Karpas-422 (cell line): ENCODE data around the gene ANKRD52. TPM values are rescaled to one million over a fixed set of nuclear protein-coding genes. Genes with fewer than 3 reads are reported as not detected.
A peak's percentile ranks its signal among the peaks of the same experiment; 100 is the strongest.

ENCODE experiments used
- DNase-seq: peaks from one replicate; pipeline ENCODE4 v3.0.0-alpha.2; 2015
- H2AFZ ChIP-seq: fragments of 200-600 bp; sonication (generic); 2 replicates; pipeline ENCODE4 v1.6.1; 2014; ENCODE audit warnings: antibody characterized with exemption, low read length, mixed read lengths
- H3K27ac ChIP-seq: fragments of 200-600 bp; sonication (generic); 2 replicates; pipeline ENCODE4 v1.5.1; 2014; ENCODE audit warnings: mild to moderate bottlenecking, low read length, moderate library complexity
- H3K27me3 ChIP-seq: fragments of 200-600 bp; sonication (generic); 2 replicates; pipeline ENCODE4 v1.6.1; 2014; ENCODE audit warnings: low read length, mixed read lengths
- H3K36me3 ChIP-seq: fragments of 200-600 bp; sonication (generic); 2 replicates; pipeline ENCODE4 v1.6.1; 2014; ENCODE audit warnings: low read length, mixed read lengths; ENCODE audit not compliant: insufficient read depth
- H3K4me1 ChIP-seq: fragments of 200-600 bp; sonication (generic); 2 replicates; pipeline ENCODE4 v1.6.1; 2014; ENCODE audit warnings: mild to moderate bottlenecking, low read length, mixed read lengths
- H3K4me2 ChIP-seq: fragments of 200-600 bp; sonication (generic); 2 replicates; pipeline ENCODE4 v1.6.1; 2014; ENCODE audit warnings: low read length, low read depth, mild to moderate bottlenecking; ENCODE audit not compliant: poor library complexity, severe bottlenecking
- H3K4me3 ChIP-seq: fragments of 200-600 bp; sonication (generic); 2 replicates; pipeline ENCODE4 v1.5.1; 2014; ENCODE audit warnings: mild to moderate bottlenecking, antibody characterized with exemption, low read length, mixed read lengths
- H3K79me2 ChIP-seq: fragments of 200-600 bp; sonication (generic); 2 replicates; pipeline ENCODE4 v1.6.1; 2014; ENCODE audit warnings: mild to moderate bottlenecking, low read length, mixed read lengths
- H3K9ac ChIP-seq: fragments of 200-600 bp; sonication (generic); 2 replicates; pipeline ENCODE4 v1.6.0; 2014; ENCODE audit warnings: low read length
- H3K9me2 ChIP-seq: fragments of 200-600 bp; sonication (generic), shearing (Covaris generic); replicated peaks from 2 replicates; pipeline ENCODE4 v1.6.0; 2014; ENCODE audit warnings: mild to moderate bottlenecking, low read length, moderate library complexity; ENCODE audit not compliant: insufficient read depth
- H3K9me3 ChIP-seq: fragments of 300-700, 200-600 bp; sonication (generic); 2 replicates; pipeline ENCODE4 v1.6.1; 2014; ENCODE audit warnings: low read length, mixed read lengths
- H4K20me1 ChIP-seq: fragments of 200-600 bp; sonication (generic); 2 replicates; pipeline ENCODE4 v1.6.1; 2014; ENCODE audit warnings: mild to moderate bottlenecking, antibody characterized with exemption, low read length, low read depth; ENCODE audit not compliant: insufficient read depth
- total RNA-seq: library from RNA; depleted of rRNA; stranded (reverse); fragments of >200 nt; shearing (Covaris generic); gene quantifications from 2 replicates; pipeline ENCODE4 v1.2.3, GENCODE V29; 2014; ENCODE audit warnings: low replicate concordance

The ANKRD52 gene
- total RNA-seq, 1 experiment from 2014 or later, result 14.3 TPM

GRCh38 chr12:56230432-56231183 lies 27.6 kb downstream of the ANKRD52 start:
- peak; percentile 41 for DNase-seq

GRCh38 chr12:56229916-56230431 lies 28.2 kb downstream of the ANKRD52 start, which contains the start of gene SLC39A5:
SLC39A5 (plus strand) TSS chr12:56230051; CDS start chr12:56231275, 1,224 bp downstream.
- H3K79me2 ChIP-seq, result peaks cover 4% of the 10 kb centered on the region
- H3K4me2 ChIP-seq, result no peak within 1 kb of the TSS
- no peaks in the 10 kb centered on the region for H4K20me1 ChIP-seq
- no peaks in the 10 kb centered on the region for H3K9me3 ChIP-seq
- H3K27me3 ChIP-seq, result no peaks in the 10 kb centered on the region
- no peak within 1 kb of the TSS for H3K27ac ChIP-seq
- H3K36me3 ChIP-seq, result 0 out of 2 replicates have a peak, but pooled peaks cover 3% of the 10 kb centered on the region
- no peak within 1 kb of the TSS for H3K4me3 ChIP-seq
- no peak within 1 kb of the TSS for H3K9ac ChIP-seq
- no peaks in the 10 kb centered on the region for H3K9me2 ChIP-seq
- H2AFZ ChIP-seq, result no peak within 1 kb of the TSS
- peak; percentile 42 for DNase-seq
- peaks cover 7% of the 10 kb centered on the region for H3K4me1 ChIP-seq

More at GRCh38 chr12:56230432-56231183, 27.6 kb downstream of the ANKRD52 start:
- no peak overlapping the region for H3K4me3 ChIP-seq
- no peaks in the 10 kb centered on the region for H3K27me3 ChIP-seq
- peaks cover under 1% of the 10 kb centered on the region; the same call in 1 of the 2 replicates for H3K4me1 ChIP-seq
- H2AFZ ChIP-seq, result no peak overlapping the region
- H3K9ac ChIP-seq, result no peak overlapping the region
- no peaks in the 10 kb centered on the region for H3K9me2 ChIP-seq
- no peak overlapping the region for H3K4me2 ChIP-seq
- H3K79me2 ChIP-seq, result no peaks in the 10 kb centered on the region; the same call in 1 of the 2 replicates
- H4K20me1 ChIP-seq, result no peaks in the 10 kb centered on the region
- H3K9me3 ChIP-seq, result no peaks in the 10 kb centered on the region
- H3K36me3 ChIP-seq, result 0 out of 2 replicates have a peak, but pooled peaks cover 3% of the 10 kb centered on the region
- no peak overlapping the region for H3K27ac ChIP-seq

GRCh38 chr12:56229082-56229481 lies 29.1 kb downstream of the ANKRD52 start:
- H3K4me3 ChIP-seq, result no peak overlapping the region
- no peak overlapping the region for H3K9ac ChIP-seq
- no peak overlapping the region for H3K27ac ChIP-seq
- no peaks in the 10 kb centered on the region for H3K9me3 ChIP-seq
- no peaks in the 10 kb centered on the region for H3K9me2 ChIP-seq
- H3K4me2 ChIP-seq, result no peak overlapping the region
- H3K79me2 ChIP-seq, result peaks cover 11% of the 10 kb centered on the region
- peaks cover 10% of the 10 kb centered on the region for H3K4me1 ChIP-seq
- no peak overlapping the region for H2AFZ ChIP-seq
- H3K36me3 ChIP-seq, result 0 out of 2 replicates have a peak, but pooled peaks cover 3% of the 10 kb centered on the region
- no peaks in the 10 kb centered on the region for H3K27me3 ChIP-seq
- no peaks in the 10 kb centered on the region for H4K20me1 ChIP-seq
- DNase-seq, result peak; percentile 29

- Histone ChIP-seq H3K4me3 (peak overlapping the region; percentile 93), H2AFZ (no peak overlapping the region), H3K9ac (peak overlapping the region; percentile 91)
Observed at GRCh38 chr12:56224954-56225353, 33.2 kb downstream of the ANKRD52 start.

GRCh38 chr12:56224102-56224701 lies 34.0 kb downstream of the ANKRD52 start, which contains the start of gene NABP2:
NABP2 (plus strand) TSS chr12:56224342; CDS start chr12:56224857, 515 bp downstream.
- H4K20me1 ChIP-seq, result no peaks in the 10 kb centered on the region
- peak within 1 kb of the TSS; percentile 32 for H3K27ac ChIP-seq
- H3K36me3 ChIP-seq, result 0 out of 2 replicates have a peak, but pooled peaks cover 3% of the 10 kb centered on the region
- H3K4me3 ChIP-seq, result peak within 1 kb of the TSS; percentile 93
- H3K4me1 ChIP-seq, result peaks cover 37% of the 10 kb centered on the region
- H3K9me3 ChIP-seq, result no peaks in the 10 kb centered on the region
- H3K9me2 ChIP-seq, result no peaks in the 10 kb centered on the region
- H3K79me2 ChIP-seq, result peaks cover 41% of the 10 kb centered on the region
- H3K27me3 ChIP-seq, result no peaks in the 10 kb centered on the region
- peak within 1 kb of the TSS; percentile 95 for H3K4me2 ChIP-seq
- peak within 1 kb of the TSS; percentile 91 for H3K9ac ChIP-seq
- peak; percentile 98 for DNase-seq
- H2AFZ ChIP-seq, result peak within 1 kb of the TSS; percentile 76

More at GRCh38 chr12:56224954-56225353, 33.2 kb downstream of the ANKRD52 start:
- H3K27ac ChIP-seq, result no peak overlapping the region
- DNase-seq, result no peak
- H3K27me3 ChIP-seq, result no peaks in the 10 kb centered on the region
- no peaks in the 10 kb centered on the region for H4K20me1 ChIP-seq
- peaks cover 37% of the 10 kb centered on the region for H3K4me1 ChIP-seq
- no peaks in the 10 kb centered on the region for H3K9me3 ChIP-seq
- no peaks in the 10 kb centered on the region for H3K9me2 ChIP-seq
- peaks cover 34% of the 10 kb centered on the region for H3K79me2 ChIP-seq
- H3K36me3 ChIP-seq, result 0 out of 2 replicates have a peak, but pooled peaks cover 3% of the 10 kb centered on the region
- H3K4me2 ChIP-seq, result peak overlapping the region; percentile 95

GRCh38 chr12:56223571-56224101 lies 34.5 kb downstream of the ANKRD52 start:
- Histone ChIP-seq H3K79me2 (peaks cover 41% of the 10 kb centered on the region), H3K9me2 (no peaks in the 10 kb centered on the region), H3K9me3 (no peaks in the 10 kb centered on the region), H3K4me3 (peak overlapping the region; percentile 93), H3K9ac (peak overlapping the region; percentile 69), H3K4me1 (peaks cover 37% of the 10 kb centered on the region), H3K27me3 (no peaks in the 10 kb centered on the region), H3K27ac (peak overlapping the region; percentile 32), H3K36me3 (0 out of 2 replicates have a peak, but pooled peaks cover 3% of the 10 kb centered on the region), H2AFZ (peak overlapping the region; percentile 47), H4K20me1 (no peaks in the 10 kb centered on the region), H3K4me2 (peak overlapping the region; percentile 95)
- DNase-seq, result no peak

GRCh38 chr12:56222531-56222895 lies 35.7 kb downstream of the ANKRD52 start:
- no peaks in the 10 kb centered on the region for H4K20me1 ChIP-seq
- no peak for DNase-seq
- no peak overlapping the region for H2AFZ ChIP-seq
- peak overlapping the region; percentile 86 for H3K27ac ChIP-seq
- H3K27me3 ChIP-seq, result no peaks in the 10 kb centered on the region
- H3K79me2 ChIP-seq, result peaks cover 46% of the 10 kb centered on the region
- H3K9ac ChIP-seq, result peak overlapping the region; percentile 86
- H3K4me3 ChIP-seq, result peak overlapping the region; percentile 91
- peak overlapping the region; percentile 95 for H3K4me2 ChIP-seq
- H3K4me1 ChIP-seq, result peaks cover 37% of the 10 kb centered on the region
- H3K9me3 ChIP-seq, result no peaks in the 10 kb centered on the region
- no peaks in the 10 kb centered on the region for H3K9me2 ChIP-seq
- H3K36me3 ChIP-seq, result 0 out of 2 replicates have a peak, but pooled peaks cover 3% of the 10 kb centered on the region
